HG02610 (cell line): ENCODE results near the gene SLC2A4RG.

Experiments
- ATAC-seq: cut with Tn5 transposase; IDR thresholded peaks from one replicate; pipeline ENCODE4 v1.9.1; 2021; ENCODE audit warnings: mild to moderate bottlenecking, moderate library complexity; ENCODE audit not compliant: unreplicated experiment

The SLC2A4RG gene, protein sequence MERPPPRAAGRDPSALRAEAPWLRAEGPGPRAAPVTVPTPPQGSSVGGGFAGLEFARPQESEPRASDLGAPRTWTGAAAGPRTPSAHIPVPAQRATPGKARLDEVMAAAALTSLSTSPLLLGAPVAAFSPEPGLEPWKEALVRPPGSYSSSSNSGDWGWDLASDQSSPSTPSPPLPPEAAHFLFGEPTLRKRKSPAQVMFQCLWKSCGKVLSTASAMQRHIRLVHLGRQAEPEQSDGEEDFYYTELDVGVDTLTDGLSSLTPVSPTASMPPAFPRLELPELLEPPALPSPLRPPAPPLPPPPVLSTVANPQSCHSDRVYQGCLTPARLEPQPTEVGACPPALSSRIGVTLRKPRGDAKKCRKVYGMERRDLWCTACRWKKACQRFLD

GRCh38 chr20:63739130-63740069 is at the start of gene SLC2A4RG:
Gene SLC2A4RG (plus strand): TSS chr20:63739776. CDS start chr20:63739913, 137 bp downstream.
- peak; percentile 48 for ATAC-seq

- no peak for ATAC-seq
Measured at GRCh38 chr20:63690003-63690897, 49.3 kb upstream of the SLC2A4RG start.

GRCh38 chr20:63690898-63691710 is 48.5 kb upstream of the SLC2A4RG start:
- no peak for ATAC-seq

GRCh38 chr20:63691711-63692435 is 47.7 kb upstream of the SLC2A4RG start:
- ATAC-seq = no peak

- ATAC-seq = no peak
Measured at GRCh38 chr20:63692436-63693082, 47.0 kb upstream of the SLC2A4RG start.

DNA sequence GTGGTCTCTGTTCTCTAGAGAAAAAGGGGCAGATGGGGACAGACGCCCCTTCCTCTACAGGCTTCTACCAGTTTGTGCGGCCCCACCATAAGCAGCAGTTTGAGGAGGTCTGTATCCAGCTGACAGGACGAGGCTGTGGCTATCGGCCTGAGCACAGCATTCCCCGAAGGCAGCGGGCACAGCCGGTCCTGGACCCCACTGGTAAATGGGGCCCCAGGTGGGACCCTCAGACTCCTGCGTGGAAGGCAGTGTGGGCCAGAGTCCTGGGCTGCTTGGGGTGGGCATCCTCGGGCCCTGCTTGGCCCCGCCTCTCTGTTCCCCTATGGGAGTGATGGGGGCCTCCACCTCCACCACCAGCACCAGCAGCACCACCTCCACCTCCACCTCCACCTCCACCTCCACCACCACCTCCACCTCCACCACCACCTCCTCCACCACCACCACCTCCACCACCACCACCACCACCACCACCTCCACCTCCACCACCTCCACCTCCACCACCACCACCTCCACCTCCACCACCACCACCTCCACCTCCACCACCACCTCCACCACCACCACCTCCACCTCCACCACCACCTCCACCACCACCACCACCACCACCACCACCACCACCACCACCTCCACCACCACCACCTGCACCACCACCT is 46.4 kb upstream of the SLC2A4RG start:
- no peak for ATAC-seq

DNA sequence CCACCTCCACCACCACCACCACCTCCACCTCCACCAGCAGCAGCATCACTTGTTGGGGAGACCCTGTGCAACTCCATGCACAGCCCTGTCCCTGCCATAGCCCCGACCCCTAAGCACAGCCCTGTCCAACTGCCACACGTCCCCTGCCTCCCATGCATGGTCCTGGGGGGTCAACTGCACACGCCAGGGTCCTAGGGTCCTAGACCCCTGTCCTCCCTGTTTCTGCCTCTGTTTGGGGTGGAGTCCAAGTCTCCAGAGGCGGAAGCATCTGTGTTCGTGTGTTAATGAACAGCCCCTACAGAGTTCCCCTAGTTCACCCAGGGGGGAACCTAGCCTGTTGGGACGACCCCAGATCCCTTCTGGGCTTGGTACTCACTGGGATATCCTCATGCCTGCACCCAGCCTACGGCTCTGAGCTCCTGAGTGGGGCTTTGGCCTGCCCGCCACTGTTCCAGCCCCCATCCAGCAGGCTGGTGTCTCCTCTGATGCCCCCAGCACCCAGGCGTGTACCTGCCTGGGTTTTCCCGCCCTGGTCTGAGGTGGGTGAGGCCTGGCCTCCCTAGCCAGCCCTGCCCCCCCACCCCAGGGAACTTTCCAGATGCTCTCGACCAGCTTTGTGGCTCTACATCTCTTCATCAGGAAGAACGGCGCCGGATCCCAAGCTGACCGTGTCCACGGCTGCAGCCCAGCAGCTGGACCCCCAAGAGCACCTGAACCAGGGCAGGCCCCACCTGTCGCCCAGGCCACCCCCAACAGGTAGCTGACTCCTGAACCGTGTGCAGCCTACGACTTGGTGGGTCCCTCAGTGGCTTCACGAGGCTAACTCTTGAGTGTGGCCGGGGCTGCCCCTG is 45.6 kb upstream of the SLC2A4RG start:
- no peak for ATAC-seq

GRCh38 chr20:63694584-63695423 is 44.8 kb upstream of the SLC2A4RG start:
- ATAC-seq = no peak

GRCh38 chr20:63695424-63696305 is 43.9 kb upstream of the SLC2A4RG start:
- no peak for ATAC-seq

GRCh38 chr20:63696306-63696627 is 43.3 kb upstream of the SLC2A4RG start:
- no peak for ATAC-seq

GRCh38 chr20:63696628-63697356 is 42.8 kb upstream of the SLC2A4RG start, which contains the start of gene TNFRSF6B:
Gene TNFRSF6B (plus strand): TSS chr20:63696652. CDS start chr20:63696768, 116 bp downstream.
- ATAC-seq = no peak

- no peak for ATAC-seq
Measured at GRCh38 chr20:63697357-63697867, 42.2 kb upstream of the SLC2A4RG start.

DNA sequence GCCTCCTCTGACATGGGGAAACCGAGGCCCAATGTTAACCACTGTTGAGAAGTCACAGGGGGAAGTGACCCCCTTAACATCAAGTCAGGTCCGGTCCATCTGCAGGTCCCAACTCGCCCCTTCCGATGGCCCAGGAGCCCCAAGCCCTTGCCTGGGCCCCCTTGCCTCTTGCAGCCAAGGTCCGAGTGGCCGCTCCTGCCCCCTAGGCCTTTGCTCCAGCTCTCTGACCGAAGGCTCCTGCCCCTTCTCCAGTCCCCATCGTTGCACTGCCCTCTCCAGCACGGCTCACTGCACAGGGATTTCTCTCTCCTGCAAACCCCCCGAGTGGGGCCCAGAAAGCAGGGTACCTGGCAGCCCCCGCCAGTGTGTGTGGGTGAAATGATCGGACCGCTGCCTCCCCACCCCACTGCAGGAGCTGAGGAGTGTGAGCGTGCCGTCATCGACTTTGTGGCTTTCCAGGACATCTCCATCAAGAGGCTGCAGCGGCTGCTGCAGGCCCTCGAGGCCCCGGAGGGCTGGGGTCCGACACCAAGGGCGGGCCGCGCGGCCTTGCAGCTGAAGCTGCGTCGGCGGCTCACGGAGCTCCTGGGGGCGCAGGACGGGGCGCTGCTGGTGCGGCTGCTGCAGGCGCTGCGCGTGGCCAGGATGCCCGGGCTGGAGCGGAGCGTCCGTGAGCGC is 41.6 kb upstream of the SLC2A4RG start:
- no peak for ATAC-seq
